Measurements from ENCODE around the gene AMN1. TPM values are rescaled to one million over a fixed set of nuclear protein-coding genes. Genes with fewer than 3 reads are reported as not detected.

AMN1 gene
- total and polyA plus RNA-seq, 2 of the 13 experiments (the other 11 are each of a cell fraction or from before 2014, with no cell fraction given), result 7.5 to 26.5 TPM

GRCh38 chr12:31749024-31749704, 20.3 kb upstream of the AMN1 start (continued):
- TF ChIP-seq AKNA (CRISPR knock-in tag; IDR thresholded peaks at IDR 0.05; ENCODE audit: borderline replicate concordance) (no peak), ZNF383 (CRISPR knock-in tag; IDR thresholded peaks at IDR 0.05; ENCODE audit: borderline replicate concordance) (no peak), ATRX (CRISPR knock-in tag; IDR thresholded peaks at IDR 0.05; ENCODE audit: borderline replicate concordance) (no peak), TEAD2 (CRISPR knock-in tag; IDR thresholded peaks at IDR 0.05) (no peak), CHD2 (IDR thresholded peaks at IDR 0.05; ENCODE audit: low read depth, low read length) (no peak), SYNCRIP (IDR thresholded peaks at IDR 0.05; ENCODE audit: insufficient read depth, low read depth, low read length) (no peak), CHCHD3 (CRISPR knock-in tag; IDR thresholded peaks at IDR 0.05) (no peak), ATF7 (IDR thresholded peaks at IDR 0.05) (peak; percentile 83), ATF7 (CRISPR knock-in tag; IDR thresholded peaks at IDR 0.05) (peak; percentile 95), NAIF1 (CRISPR knock-in tag; IDR thresholded peaks at IDR 0.05; ENCODE audit: borderline replicate concordance) (no peak)
- TF ChIP-seq, protein P1, sequence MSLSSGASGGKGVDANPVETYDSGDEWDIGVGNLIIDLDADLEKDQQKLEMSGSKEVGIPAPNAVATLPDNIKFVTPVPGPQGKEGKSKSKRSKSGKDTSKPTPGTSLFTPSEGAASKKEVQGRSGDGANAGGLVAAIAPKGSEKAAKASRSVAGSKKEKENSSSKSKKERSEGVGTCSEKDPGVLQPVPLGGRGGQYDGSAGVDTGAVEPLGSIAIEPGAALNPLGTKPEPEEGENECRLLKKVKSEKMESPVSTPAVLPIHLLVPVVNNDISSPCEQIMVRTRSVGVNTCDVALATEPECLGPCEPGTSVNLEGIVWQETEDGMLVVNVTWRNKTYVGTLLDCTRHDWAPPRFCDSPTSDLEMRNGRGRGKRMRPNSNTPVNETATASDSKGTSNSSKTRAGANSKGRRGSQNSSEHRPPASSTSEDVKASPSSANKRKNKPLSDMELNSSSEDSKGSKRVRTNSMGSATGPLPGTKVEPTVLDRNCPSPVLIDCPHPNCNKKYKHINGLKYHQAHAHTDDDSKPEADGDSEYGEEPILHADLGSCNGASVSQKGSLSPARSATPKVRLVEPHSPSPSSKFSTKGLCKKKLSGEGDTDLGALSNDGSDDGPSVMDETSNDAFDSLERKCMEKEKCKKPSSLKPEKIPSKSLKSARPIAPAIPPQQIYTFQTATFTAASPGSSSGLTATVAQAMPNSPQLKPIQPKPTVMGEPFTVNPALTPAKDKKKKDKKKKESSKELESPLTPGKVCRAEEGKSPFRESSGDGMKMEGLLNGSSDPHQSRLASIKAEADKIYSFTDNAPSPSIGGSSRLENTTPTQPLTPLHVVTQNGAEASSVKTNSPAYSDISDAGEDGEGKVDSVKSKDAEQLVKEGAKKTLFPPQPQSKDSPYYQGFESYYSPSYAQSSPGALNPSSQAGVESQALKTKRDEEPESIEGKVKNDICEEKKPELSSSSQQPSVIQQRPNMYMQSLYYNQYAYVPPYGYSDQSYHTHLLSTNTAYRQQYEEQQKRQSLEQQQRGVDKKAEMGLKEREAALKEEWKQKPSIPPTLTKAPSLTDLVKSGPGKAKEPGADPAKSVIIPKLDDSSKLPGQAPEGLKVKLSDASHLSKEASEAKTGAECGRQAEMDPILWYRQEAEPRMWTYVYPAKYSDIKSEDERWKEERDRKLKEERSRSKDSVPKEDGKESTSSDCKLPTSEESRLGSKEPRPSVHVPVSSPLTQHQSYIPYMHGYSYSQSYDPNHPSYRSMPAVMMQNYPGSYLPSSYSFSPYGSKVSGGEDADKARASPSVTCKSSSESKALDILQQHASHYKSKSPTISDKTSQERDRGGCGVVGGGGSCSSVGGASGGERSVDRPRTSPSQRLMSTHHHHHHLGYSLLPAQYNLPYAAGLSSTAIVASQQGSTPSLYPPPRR (CRISPR knock-in tag; IDR thresholded peaks at IDR 0.05; ENCODE audit: borderline replicate concordance), result peak; percentile 97
- TF ChIP-seq, protein P2, sequence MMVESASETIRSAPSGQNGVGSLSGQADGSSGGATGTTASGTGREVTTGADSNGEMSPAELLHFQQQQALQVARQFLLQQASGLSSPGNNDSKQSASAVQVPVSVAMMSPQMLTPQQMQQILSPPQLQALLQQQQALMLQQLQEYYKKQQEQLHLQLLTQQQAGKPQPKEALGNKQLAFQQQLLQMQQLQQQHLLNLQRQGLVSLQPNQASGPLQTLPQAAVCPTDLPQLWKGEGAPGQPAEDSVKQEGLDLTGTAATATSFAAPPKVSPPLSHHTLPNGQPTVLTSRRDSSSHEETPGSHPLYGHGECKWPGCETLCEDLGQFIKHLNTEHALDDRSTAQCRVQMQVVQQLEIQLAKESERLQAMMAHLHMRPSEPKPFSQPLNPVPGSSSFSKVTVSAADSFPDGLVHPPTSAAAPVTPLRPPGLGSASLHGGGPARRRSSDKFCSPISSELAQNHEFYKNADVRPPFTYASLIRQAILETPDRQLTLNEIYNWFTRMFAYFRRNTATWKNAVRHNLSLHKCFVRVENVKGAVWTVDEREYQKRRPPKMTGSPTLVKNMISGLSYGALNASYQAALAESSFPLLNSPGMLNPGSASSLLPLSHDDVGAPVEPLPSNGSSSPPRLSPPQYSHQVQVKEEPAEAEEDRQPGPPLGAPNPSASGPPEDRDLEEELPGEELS (CRISPR knock-in tag; IDR thresholded peaks at IDR 0.05), result peak; percentile 95

Measured in HepG2 (cell line).